Retina (tissue), 1 donor: Measurements from ENCODE around the gene KAZN.
"Not testable (repeated sequence)": the region's sequence is repeated elsewhere in the genome, so short reads cannot be mapped to it uniquely, and the experiment has no call there.

Source experiments
- DNase-seq: peaks from one replicate; pipeline ENCODE4 v3.0.0-alpha.2; 2016

KAZN gene

DNA sequence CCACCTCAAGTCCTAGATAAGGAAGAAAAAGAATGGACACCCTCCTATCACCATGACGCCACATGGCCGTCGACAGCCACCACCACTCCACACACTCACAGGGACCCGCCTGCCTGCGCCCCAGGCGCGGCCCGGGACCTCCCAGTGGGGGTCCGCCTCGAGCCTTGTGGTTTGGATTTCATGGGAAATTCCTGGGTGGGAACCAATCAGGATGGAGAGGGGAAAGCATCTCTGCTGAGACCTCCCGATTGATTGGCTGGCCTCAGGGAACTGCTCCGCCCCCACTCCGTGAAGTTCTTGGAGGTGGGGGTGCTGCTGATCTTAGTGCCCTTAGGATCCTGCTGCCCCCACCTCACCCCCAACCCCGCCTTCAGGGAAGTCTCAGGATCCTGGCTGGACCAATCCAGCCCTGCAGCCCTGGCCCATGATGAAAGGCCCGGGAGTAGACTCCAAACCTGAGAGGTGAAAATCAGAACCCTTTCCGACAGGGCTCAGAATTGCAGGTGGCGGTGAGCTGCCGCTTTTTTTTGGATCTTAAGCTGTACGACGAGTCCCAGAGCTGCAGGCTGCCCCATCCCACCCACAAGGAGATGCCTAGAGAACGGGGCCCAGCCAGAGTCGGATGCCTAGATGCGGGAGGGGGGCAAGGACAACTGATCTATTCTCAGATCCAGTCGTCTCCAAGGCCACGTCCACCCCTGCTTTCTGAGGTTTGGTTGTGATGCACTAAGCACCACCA, 526.0 kb downstream of the KAZN start:
- DNase-seq, result no peak

DNA sequence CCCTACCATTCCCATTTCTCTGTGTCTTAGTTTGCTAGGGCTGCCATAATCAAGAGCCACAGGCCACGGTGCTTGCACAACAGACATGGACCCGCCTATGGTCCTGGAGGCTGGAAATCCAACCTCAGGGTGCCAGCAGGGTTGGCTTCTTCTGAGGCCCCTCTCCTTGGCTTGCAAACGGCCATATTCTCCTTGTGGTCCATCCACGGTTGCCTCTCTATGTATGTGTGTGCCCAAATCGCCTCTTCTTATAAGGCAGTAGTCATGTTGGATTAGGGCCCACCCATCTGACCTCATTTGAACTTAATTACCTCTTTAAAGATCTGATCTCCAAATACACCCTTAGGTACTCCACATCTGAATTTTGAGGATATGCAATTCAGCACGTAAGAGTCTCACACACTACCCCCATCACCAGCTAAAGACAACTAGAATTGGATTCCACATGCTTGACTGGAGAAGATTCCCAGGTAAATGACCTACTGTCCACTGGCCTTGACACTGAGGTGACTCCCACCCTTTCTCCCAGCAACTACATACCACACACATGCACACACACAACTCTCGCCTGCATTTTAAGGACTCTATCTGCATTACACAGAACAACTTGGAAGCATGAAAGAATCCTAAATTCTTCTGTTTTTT, 526.7 kb downstream of the KAZN start:
- DNase-seq, result no peak

DNA sequence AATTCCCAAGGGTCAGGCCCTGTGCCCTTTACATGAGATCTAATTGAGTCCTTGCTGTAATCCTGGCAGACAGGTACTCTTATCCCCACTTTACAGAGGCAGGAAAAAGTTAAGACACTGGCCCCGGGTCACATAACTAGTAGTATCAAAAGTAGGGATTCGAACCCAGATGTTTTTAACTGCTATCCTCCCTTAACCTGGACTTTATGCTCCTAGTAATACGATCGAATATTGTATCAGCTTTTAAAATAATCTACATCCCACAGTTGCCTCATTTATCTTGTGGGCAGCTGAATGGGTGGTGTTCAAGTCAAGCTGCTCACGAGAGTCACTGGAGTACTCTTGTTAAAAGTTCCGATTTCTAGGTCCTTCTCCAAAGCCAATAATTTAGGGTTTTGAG, 529.6 kb downstream of the KAZN start:
- no peak for DNase-seq

DNA sequence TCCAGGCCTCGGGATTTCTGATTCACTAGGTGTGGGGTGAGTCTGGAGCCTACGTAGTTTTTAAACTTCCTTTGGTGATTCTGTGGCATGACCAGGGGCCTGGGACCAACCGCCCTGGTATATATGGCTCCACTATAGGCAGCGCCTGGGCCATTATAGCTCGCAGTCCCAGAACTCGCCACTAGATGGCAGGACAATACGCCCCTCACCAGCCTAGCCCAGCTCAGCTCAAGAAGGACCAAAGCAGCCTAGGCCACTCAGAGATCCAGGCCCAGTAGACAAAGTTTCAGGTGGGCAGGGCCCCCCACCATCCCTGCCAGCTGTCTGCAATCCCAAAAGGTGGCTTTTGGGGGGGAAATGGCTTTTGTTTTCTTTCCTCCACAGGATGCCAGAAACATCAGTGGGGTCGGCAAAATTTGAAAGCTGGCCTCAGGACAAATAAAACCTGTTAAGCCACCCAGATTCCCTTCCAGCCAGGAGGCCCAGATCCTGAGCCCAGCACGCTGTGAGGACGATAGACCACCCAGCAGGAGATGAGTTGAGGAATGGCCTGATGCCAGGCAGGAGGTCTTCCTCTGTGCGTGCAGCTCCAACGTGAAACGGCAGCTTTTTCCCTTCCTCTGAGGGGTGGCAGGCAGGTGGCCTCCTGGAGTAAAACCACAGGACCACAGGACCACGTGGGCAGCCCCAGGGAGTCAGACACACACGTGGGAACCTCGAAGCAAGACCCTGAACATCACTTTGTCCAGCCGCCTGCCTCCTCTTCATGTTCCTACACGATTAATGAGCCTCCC, 530.2 kb downstream of the KAZN start:
- DNase-seq, result peak; percentile 93

DNA sequence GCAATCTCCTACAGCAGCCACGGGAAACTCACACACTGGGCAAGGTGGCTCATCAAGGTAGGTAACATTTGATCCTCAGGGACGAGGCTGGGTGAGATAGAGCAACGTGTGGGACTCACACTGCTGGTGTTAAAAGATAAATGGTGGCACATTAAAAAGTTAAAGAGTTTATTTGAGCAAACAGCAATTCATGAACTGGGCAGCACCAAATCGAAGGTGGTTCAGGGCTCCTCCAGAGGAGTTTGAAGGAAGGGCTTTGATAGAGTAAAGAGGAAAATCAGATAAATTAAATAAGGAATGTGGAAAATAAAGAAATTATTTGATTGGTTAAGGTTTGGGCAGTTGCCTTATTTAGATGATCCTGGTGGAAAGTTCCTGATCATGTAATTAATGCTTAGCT, 531.5 kb downstream of the KAZN start:
- DNase-seq, result no peak

DNA sequence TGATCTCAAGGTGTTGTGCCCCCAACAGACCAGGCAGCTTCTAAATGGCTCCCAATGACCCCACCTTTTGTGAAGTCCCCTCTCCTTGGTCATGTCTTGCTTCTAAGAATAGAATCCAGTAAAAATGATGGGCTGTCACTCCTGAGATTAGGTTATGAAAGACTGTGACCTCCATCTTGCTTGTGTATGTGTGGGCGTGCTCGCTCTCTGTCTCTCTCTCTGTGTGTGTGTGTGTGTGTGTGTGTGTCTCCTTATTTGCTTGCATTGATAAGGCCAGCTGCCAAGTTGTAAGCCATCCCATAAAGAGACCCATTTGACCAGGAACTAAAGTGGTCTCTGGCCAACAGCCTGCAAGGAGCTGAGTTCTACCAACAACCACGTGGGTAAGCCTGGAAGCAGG, 532.1 kb downstream of the KAZN start:
- DNase-seq, result no peak

DNA sequence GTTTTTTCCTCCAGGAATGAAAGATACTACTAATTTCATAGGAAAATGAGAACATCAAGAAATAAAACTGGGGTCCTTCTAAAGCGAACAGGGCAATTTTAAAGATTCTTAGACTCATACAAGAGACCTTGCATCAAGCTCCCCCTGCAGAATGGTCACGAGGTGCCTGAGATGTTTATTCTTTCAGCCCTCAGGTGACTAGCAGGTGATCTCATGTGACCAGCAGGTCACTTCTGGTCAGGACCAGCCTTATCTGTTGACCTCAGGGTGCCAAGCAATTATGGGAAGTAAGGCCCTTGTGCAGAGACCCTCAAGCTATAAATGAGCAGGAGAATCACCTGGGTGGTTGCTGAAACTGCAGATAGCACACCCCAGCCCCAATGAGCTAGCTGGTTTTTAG, 534.5 kb downstream of the KAZN start:
- no peak for DNase-seq

DNA sequence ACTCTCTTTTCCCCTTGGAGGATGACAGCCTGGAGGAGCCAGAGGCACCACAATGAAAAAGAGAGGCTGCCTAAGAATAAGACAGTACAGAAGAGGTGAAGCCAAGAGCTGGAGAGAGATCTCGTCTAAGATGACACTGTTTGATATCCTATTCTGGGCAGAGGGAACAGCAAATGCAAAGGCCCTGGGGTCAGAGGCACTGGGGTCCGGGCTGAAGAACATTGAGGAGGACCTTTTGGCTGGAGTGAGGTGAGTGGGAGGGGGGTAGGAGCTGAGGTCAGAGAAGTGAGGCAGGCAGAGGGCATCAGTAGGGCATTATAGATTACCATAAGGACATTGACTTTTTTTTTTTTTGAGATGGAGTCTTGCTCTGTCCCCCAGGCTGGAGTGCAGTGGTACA, 535.8 kb downstream of the KAZN start:
- DNase-seq, result no peak

DNA sequence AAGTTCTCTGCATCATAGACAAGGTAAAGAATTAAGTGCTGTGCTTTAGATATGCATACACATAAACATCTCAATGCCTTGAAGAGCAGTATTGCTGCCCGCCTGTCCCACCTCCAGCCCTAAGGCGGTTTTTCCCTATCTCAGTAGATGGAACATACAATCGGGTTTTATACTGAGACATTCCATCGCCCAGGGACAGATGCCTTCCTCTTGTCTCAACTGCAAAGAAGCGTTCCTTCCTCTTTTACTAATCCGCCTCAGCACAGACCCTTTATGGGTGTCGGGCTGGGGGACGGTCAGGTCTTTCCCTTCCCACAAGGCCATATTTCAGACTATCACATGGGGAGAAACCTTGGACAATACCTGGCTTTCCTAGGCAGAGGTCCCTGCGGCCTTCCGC, 537.1 kb downstream of the KAZN start:
- DNase-seq, result not testable (repeated sequence)

DNA sequence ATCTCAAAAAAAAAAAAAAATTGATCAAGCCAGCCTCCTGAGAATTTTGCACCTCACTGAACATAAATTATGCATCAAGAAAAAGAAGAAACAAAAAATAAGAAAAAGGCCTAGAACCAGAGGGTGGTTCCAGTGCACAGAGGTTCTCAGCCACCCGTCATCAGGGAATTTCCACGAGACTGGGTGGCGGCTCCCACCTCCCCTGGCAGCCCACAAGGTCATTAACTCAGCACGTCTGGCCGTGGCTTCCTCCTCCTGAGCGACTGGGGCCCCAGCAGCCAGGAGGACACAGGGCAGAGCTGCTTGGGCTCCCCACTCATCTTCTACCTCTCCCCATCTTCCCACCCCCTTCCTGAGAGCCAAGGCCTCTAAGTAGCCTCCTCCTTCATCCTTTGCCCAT, 539.3 kb downstream of the KAZN start:
- no peak for DNase-seq

DNA sequence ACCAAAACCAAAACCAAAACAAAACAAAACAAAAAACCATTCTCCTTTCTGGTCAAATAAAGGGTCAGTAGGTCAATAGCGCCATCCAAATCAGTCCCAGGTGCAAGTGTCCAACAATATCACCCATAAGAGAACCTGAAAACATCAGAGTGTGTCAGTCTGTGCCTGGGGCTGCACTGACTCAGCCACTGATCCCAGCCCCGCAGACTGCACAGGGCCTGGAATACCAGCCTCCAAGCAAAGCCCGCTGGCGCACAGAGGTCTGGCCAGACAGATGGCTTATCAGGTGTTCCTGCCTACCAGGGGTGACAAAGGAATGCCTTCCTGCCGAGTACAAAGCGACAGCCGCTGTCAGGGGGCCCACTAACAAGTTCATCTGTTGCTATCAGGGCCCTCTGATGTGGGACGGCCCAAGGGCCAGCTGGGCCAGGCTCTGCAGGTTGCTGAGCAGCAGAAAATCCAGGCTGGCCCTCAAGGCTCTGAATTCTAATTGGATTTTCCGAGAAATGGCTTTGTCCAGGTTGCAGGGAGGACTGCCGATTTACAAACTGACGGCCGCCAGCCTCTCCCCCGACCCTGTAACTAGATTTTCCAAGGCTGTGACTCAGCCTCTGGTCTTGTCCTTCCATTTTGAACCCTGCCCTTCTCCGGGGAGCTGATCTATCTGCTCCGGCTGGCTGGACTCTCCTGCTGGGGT, 541.3 kb downstream of the KAZN start:
- DNase-seq, result peak; percentile 38

DNA sequence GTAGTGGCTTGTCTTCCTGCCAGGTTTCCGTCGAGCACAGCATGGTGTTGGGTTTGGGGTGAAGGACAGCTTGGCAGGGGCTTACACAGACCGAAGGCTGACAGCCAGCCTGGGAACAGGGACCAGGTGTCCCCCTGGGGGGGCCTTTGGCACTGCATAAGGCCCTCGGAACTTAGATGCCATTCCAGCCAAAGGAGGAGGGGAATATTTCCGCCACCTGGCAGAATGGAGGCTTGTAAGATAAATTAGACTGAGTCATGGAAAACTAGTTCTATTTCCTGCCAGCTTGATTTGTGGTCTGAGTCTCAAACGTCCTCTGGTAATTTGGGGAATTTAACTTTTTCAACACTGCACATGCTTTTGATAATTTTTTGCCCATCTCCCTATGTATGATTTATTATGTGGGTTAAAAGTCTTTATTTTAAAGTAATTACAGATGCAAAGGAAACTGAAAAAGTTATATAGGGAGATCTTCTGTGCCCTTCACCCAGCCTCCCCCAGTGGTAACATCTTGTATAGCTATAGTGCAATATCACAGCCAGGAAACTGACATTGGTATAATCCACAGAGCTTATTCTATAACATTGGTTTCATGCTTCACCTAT, 543.6 kb downstream of the KAZN start:
- DNase-seq, result no peak

DNA sequence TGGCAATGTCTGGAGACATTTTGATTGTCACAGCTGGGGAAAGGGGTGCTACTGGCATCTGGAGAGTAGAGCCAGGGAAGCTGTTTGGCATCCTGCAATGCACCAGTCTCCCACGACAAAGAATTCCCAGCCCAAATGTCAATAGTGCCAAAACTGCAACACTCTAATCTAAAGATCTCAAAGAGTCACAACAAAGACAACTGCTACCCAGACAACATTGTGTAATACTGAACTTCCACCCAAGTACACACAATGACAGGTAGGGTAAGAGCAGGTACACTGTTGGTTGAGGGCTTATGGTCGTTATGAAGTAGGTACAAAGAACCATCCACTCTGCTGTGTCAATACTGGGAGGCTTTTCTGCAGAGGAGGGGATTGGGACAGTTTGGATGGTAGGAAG, 546.8 kb downstream of the KAZN start:
- DNase-seq, result no peak

DNA sequence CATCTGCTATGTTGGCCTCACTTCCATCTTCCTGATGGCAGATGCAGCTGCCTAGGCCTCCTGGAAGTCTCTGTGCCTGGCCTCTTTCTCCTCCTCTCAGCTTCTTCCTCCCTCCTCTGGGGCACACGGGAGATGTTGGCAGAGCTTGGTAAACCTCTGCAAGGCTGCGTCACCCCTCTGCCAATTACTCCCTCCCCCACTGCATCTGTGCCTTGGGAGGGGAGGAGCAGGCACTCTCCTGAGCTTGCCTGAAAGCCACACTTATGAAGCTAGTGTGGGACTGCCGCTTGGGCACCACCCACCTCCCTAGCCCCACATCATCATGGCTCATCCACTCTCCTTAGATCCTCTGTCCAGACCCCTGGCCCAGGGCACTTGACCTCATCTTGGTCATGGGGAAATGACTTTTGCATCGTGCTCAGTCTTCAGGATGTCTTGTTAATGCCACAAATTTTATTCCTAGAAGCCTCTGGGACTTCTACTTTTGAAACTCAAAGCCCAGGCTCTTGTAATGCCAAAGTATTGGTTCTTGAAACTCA, 547.7 kb downstream of the KAZN start:
- no peak for DNase-seq

DNA sequence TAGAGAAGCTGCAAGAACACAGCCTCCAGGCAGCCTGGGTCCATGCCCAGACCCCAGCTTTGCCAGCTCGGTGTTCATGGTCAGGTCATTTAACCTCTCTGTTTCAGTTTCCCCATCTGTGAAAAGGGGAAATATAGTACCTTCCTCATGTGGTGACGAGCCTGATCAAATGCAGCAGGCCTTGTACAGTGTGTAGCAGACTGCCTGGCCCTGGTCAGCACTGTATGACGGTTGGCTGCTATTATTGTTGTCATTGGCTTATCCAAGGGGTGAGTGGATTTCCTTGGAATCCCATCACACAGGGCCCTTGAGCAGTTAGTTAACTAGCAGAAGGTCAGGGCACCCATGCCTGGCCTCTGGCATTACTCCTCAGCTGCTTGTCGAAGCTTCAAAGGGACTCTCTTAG, 548.5 kb downstream of the KAZN start:
- DNase-seq, result no peak

DNA sequence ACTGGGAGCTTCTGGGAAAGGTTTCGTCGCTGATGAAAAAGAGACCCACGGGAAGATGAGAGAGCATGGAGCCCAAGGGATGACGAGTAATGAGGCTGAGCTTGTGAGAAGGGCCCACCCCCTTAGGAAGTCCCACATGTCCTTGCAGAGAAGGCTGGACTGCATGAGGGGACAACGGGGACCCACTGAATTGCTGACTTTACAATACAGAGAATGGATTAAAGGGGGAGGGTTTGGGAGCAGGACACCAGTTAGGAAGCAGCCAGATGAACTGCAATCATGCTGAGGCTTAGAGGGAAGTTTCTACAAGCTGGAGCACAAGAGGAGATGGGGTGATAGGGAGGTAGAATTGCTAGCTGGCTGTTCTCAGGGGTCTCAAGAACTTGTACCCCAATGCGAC, 549.5 kb downstream of the KAZN start:
- no peak for DNase-seq

DNA sequence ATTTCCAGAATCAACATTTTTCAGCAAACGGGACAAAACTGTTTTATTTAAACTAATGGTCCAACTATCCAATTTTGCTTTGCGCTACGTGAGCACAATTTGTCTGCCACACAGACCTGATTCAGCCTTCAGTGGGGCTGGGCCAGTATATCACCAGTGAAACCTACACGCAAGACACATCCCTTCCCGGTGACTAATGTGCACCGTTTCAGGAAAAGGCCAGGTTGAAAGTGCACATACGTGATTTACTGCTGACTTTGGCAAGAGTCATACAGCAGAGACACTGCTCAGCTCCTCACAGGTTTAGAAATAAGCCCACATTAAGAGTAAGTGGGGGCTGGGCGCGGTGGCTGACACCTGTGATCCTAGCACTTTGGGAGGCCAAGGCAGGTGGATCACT, 550.0 kb downstream of the KAZN start:
- no peak for DNase-seq

DNA sequence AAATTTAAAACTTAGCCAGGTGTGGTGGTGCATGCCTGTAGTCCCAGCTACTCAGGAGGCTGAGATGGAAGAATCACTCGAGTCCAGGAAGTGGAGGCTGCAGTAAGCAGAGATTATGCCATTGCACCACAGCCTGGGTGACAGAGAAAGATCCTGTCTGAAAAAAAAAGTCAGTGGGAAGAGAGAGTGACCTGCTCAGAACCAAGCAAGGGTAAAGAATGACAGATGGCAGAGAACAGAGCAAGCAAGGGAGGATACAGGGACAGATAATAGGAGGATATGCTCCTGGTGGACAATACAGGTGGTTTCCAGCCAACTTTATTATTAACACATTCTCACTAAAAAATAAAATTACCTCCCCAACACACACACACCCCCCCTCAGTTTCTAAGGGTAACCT, 550.5 kb downstream of the KAZN start:
- no peak for DNase-seq

DNA sequence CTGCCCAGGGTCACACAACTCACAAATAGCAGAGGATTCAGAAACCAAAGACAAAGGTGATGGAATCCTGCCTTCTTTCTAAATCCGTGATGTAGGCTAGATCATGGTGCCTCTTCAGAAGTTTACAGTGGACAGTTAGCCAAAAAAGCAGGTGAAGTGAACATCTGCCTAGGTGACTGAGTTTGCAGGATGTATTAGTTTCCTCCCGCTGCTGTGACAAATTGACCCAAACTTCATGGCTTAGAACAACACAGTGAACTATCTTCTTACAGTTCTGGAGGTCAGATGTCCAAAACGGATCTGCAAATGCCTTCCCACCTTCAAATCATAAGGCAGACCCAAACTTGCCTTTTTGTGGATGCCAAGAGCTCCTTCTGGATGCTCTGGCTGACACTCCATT, 551.9 kb downstream of the KAZN start:
- no peak for DNase-seq

DNA sequence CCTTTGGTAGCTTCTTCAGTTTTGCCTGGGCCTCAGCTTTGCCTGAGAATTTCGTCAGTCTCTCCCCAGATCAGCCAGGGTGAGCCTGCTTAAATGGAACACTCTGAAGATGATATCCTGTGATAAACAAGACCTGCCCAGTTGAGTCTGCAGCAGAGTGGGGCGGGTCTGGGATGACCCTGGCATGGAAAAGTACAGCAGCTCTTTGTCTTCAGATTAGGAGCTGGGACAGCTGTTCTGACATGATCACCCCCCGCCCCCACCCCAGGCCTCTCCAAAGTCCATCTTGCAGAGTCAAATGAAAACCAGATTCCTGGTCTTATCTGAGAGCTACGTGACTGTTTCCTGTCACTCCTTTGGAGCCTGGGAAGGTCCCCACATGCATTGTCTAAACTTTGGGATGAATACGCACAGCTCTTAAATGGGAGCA, 552.9 kb downstream of the KAZN start:
- no peak for DNase-seq

DNA sequence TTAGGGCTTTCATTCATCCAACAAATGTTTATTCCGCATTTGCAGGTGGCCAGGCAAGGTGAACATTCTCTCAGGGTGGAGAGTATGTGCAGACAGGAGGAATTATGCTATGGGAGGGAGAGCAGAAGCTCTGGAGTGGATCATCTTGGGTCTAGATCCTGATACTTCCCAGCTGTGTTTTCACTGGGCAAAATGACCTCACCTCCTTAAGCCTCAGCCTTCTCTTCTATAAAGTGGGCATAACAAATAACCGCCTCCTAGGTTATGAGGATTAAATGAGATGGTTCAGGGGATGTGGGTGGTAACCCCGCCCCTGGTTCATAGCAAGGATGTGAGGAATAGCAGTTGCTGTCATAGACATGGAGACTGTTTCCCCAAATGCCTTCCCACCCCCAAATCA, 553.4 kb downstream of the KAZN start:
- no peak for DNase-seq

DNA sequence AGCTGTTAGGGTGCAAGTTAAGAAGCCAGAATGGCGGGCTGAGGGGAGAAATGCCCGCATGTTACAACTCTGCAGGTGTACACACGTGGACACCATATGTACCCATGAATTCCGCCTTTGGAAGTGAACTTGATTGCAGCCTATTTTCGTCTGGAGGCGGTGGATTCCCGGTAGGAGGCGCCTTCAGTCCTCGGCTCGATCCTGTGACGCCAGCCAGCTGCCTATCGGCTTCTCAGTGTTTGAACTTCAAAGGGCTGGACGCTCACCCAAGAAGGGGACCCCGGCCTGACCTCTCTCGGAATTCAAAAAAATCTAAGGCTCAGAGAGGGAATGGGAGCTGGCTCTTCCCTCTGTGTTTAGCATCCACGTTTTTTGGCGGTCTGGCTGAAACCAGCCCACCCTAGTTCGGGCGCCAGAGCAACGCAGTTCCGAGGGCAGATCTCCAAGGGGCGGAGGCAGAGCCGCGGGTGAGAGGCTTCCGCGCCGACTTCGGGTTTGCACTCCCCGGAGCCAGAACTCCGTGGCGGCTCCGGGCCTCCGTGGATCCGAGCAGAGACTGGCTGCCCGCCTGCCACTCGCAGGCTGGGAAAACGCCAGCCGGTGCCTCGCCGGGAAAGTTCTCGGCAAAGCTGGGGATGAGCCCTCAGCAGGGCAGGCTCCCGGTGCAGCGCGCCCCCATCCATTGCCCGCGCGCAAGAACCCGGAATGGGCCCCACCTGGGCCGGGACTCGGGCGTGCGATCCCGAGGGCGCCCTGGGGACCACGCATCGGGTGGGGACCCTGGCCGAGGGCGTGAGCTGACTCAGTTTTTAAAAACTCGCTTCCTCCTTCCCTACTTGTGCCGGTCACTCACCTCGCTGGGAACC, 554.1 kb downstream of the KAZN start:
- peak; percentile 91 for DNase-seq
